Neural cell (in vitro differentiated cells): ENCODE measurements around the gene THUMPD1. TPM values are rescaled to one million over a fixed set of nuclear protein-coding genes. Genes with fewer than 3 reads are reported as not detected.
"Not testable (repeated sequence)": the region's sequence is repeated elsewhere in the genome, so short reads cannot be mapped to it uniquely, and the experiment has no call there.

Source experiments
- H2AFZ ChIP-seq: fragments of 200-600, 300-800 bp; sonication (generic), shearing (Covaris generic); 2 replicates; pipeline ENCODE4 v1.6.0; 2014; ENCODE audit warnings: low read depth, mild to moderate bottlenecking, antibody characterized with exemption, low read length, moderate library complexity
- H3F3A ChIP-seq: fragments of 200-600 bp; shearing (Covaris generic); 2 replicates; pipeline ENCODE4 v1.6.1; 2016; ENCODE audit warnings: mild to moderate bottlenecking, moderate library complexity, mixed read lengths, antibody characterized with exemption, low read length; ENCODE audit not compliant: insufficient read depth, poor library complexity, severe bottlenecking
- H3K27ac ChIP-seq: fragments of 200-600, 300-800 bp; sonication (generic), shearing (Covaris generic); 2 replicates; pipeline ENCODE4 v1.5.1; 2014; ENCODE audit warnings: mild to moderate bottlenecking, low read length, moderate library complexity
- H3K27me3 ChIP-seq: fragments of 300-800, 200-600 bp; sonication (generic), shearing (Covaris generic); 2 replicates; pipeline ENCODE4 v1.6.0; 2014; ENCODE audit warnings: mild to moderate bottlenecking, low read depth, low read length, moderate library complexity; ENCODE audit not compliant: insufficient read depth
- H3K36me3 ChIP-seq: fragments of 300-800, 200-600 bp; sonication (generic), shearing (Covaris generic); 2 replicates; pipeline ENCODE4 v1.5.1; 2014; ENCODE audit warnings: mild to moderate bottlenecking, antibody characterized with exemption, low read length, moderate library complexity; ENCODE audit not compliant: insufficient read depth
- H3K4me2 ChIP-seq: fragments of 300-800, 200-600 bp; sonication (generic), shearing (Covaris generic); 2 replicates; pipeline ENCODE4 v1.6.0; 2014; ENCODE audit warnings: mild to moderate bottlenecking, low read length
- H3K4me3 ChIP-seq: fragments of 300-800, 200-600 bp; sonication (generic), shearing (Covaris generic); 2 replicates; pipeline ENCODE4 v1.5.1; 2014; ENCODE audit warnings: mild to moderate bottlenecking, low read length, moderate library complexity
- H3K79me2 ChIP-seq: fragments of 200-600 bp; shearing (Covaris generic); replicated peaks from 2 replicates; pipeline ENCODE4 v1.6.0; 2014; ENCODE audit warnings: mild to moderate bottlenecking, low read length, moderate library complexity; ENCODE audit not compliant: insufficient read depth
- H3K9ac ChIP-seq: fragments of 300-800, 200-600 bp; sonication (generic), shearing (Covaris generic); 2 replicates; pipeline ENCODE4 v1.6.1; 2016; ENCODE audit warnings: mild to moderate bottlenecking, low read length, mixed read lengths
- H3K9me2 ChIP-seq: fragments of 200-600 bp; shearing (Covaris generic); 2 replicates; pipeline ENCODE4 v1.6.1; 2016; ENCODE audit warnings: mild to moderate bottlenecking, low read length, mixed read lengths; ENCODE audit not compliant: insufficient read depth
- H3K9me3 ChIP-seq: fragments of 200-600, 300-800 bp; sonication (generic), shearing (Covaris generic); 2 replicates; pipeline ENCODE4 v1.6.1; 2016; ENCODE audit warnings: mild to moderate bottlenecking, mixed run types, low read length, moderate library complexity, mixed read lengths
- H4K20me1 ChIP-seq: fragments of 200-600 bp; shearing (Covaris generic); 2 replicates; pipeline ENCODE4 v1.6.1; 2016; ENCODE audit warnings: mild to moderate bottlenecking, mixed run types; ENCODE audit not compliant: insufficient read depth
- EP300 ChIP-seq: fragments of 450-650 bp; conservative IDR thresholded peaks from 2 replicates; pipeline ENCODE4 v1.6.1; 2014; ENCODE audit warnings: antibody characterized with exemption, mild to moderate bottlenecking, moderate library complexity; ENCODE audit not compliant: poor library complexity, severe bottlenecking
- EZH2 ChIP-seq: fragments of 200-600, 300-800 bp; shearing (Covaris generic), sonication (generic); IDR thresholded peaks from 2 replicates; pipeline ENCODE4 v1.6.1; 2014; ENCODE audit warnings: antibody characterized with exemption, low read length, borderline replicate concordance, mild to moderate bottlenecking; ENCODE audit not compliant: insufficient read depth, poor library complexity, severe bottlenecking
- MXI1 ChIP-seq: fragments of 450-650 bp; conservative IDR thresholded peaks from 2 replicates; pipeline ENCODE4 v1.6.1; 2014; ENCODE audit warnings: antibody characterized with exemption, mild to moderate bottlenecking; ENCODE audit not compliant: poor library complexity, severe bottlenecking
- POLR2AphosphoS5 ChIP-seq: IDR thresholded peaks from 2 replicates; pipeline ENCODE4 v1.6.1; 2012
- RAD21 ChIP-seq: fragments of 450-650 bp; conservative IDR thresholded peaks from 2 replicates; pipeline ENCODE4 v1.6.1; 2014; ENCODE audit warnings: antibody characterized with exemption, mild to moderate bottlenecking, moderate library complexity
- SMC3 ChIP-seq: fragments of 450-650 bp; conservative IDR thresholded peaks from 2 replicates; pipeline ENCODE4 v1.6.1; 2014; ENCODE audit warnings: antibody characterized with exemption, mild to moderate bottlenecking, moderate library complexity; ENCODE audit not compliant: poor library complexity
- TAF1 ChIP-seq: IDR thresholded peaks from 2 replicates; pipeline ENCODE4 v1.6.1; 2012; ENCODE audit warnings: low read depth
- polyA plus RNA-seq: library from polyadenylated mRNA; depleted of rRNA; stranded (reverse); fragments of >200 nt; gene quantifications from 2 replicates; pipeline ENCODE4 v1.2.3, GENCODE V29; 2014
- TF ChIP-seq, protein P1 (sequence below): fragments of 450-650 bp; IDR thresholded peaks from 2 replicates; pipeline ENCODE4 v1.5.1; 2014; ENCODE audit warnings: antibody characterized with exemption, mild to moderate bottlenecking, moderate library complexity; ENCODE audit not compliant: poor library complexity, severe bottlenecking
- TF ChIP-seq, protein P2 (sequence below): IDR thresholded peaks from 2 replicates; pipeline ENCODE4 v1.6.1; 2012; ENCODE audit warnings: borderline replicate concordance

THUMPD1 gene
- polyA plus RNA-seq, 1 donor from 2014 or later: 57.1 TPM

DNA sequence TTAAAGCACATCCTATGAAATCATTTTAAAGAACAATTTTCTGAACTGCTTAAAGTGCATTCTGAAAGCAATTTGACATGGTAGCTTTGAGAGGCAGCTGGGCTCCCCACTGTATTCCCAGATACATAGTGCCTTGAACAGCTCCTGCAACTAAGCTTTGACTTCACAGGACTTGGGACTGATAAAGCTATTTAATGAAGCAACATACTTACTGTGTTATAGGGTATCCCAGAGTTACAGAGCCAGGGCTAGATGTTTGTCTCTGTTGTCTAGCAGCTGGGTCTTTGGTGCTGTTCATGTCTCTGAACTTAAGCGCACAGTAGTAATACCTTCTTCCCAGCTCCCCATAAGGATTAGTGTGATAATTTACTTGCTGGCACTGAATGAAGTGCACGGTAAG lies 45.0 kb downstream of the THUMPD1 start:
- TF ChIP-seq EZH2 (no peak), RAD21 (no peak), TAF1 (no peak), POLR2AphosphoS5 (no peak), EP300 (no peak), SMC3 (no peak), MXI1 (no peak)
- TF ChIP-seq, protein P1, sequence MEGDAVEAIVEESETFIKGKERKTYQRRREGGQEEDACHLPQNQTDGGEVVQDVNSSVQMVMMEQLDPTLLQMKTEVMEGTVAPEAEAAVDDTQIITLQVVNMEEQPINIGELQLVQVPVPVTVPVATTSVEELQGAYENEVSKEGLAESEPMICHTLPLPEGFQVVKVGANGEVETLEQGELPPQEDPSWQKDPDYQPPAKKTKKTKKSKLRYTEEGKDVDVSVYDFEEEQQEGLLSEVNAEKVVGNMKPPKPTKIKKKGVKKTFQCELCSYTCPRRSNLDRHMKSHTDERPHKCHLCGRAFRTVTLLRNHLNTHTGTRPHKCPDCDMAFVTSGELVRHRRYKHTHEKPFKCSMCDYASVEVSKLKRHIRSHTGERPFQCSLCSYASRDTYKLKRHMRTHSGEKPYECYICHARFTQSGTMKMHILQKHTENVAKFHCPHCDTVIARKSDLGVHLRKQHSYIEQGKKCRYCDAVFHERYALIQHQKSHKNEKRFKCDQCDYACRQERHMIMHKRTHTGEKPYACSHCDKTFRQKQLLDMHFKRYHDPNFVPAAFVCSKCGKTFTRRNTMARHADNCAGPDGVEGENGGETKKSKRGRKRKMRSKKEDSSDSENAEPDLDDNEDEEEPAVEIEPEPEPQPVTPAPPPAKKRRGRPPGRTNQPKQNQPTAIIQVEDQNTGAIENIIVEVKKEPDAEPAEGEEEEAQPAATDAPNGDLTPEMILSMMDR: no peak
- TF ChIP-seq, protein P2, sequence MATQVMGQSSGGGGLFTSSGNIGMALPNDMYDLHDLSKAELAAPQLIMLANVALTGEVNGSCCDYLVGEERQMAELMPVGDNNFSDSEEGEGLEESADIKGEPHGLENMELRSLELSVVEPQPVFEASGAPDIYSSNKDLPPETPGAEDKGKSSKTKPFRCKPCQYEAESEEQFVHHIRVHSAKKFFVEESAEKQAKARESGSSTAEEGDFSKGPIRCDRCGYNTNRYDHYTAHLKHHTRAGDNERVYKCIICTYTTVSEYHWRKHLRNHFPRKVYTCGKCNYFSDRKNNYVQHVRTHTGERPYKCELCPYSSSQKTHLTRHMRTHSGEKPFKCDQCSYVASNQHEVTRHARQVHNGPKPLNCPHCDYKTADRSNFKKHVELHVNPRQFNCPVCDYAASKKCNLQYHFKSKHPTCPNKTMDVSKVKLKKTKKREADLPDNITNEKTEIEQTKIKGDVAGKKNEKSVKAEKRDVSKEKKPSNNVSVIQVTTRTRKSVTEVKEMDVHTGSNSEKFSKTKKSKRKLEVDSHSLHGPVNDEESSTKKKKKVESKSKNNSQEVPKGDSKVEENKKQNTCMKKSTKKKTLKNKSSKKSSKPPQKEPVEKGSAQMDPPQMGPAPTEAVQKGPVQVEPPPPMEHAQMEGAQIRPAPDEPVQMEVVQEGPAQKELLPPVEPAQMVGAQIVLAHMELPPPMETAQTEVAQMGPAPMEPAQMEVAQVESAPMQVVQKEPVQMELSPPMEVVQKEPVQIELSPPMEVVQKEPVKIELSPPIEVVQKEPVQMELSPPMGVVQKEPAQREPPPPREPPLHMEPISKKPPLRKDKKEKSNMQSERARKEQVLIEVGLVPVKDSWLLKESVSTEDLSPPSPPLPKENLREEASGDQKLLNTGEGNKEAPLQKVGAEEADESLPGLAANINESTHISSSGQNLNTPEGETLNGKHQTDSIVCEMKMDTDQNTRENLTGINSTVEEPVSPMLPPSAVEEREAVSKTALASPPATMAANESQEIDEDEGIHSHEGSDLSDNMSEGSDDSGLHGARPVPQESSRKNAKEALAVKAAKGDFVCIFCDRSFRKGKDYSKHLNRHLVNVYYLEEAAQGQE: no peak
- no peak overlapping the region for H3K4me3 ChIP-seq

DNA sequence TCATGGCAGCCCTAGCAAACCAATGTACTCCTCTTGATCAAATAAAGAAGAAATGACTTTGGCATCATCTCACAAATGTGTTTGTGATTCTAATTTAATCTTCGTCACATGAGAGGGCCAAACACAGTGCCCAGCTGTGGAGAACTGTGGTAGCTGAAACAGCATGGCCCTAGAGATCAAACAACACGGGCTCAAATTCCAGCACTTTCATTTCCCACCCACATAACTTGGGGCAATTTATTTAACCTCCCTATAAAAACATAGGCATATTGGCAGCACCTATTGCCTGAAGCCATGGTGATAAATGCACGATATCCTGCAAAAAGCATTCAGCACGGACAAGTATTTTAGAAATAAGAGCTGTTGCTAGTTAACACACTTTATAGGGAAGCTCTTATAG lies 46.6 kb downstream of the THUMPD1 start:
- Histone ChIP-seq H3K36me3 (no peaks in the 10 kb centered on the region), H3F3A (no peaks in the 10 kb centered on the region), H2AFZ (no peak overlapping the region), H3K4me2 (no peak overlapping the region), H4K20me1 (no peaks in the 10 kb centered on the region), H3K4me3 (no peak overlapping the region), H3K9me2 (no peaks in the 10 kb centered on the region), H3K27ac (no peak overlapping the region), H3K9ac (no peak overlapping the region), H3K27me3 (no peaks in the 10 kb centered on the region), H3K9me3 (no peaks in the 10 kb centered on the region), H3K79me2 (no peaks in the 10 kb centered on the region)
- TF ChIP-seq RAD21 (no peak), POLR2AphosphoS5 (no peak), MXI1 (no peak), TAF1 (no peak), EZH2 (no peak), SMC3 (no peak), EP300 (no peak)
- TF ChIP-seq, protein P2: no peak
- TF ChIP-seq, protein P1: no peak

More for the DNA sequence above, 45.0 kb downstream of the THUMPD1 start:
- Histone ChIP-seq H3K36me3 (no peaks in the 10 kb centered on the region), H3K9me3 (no peaks in the 10 kb centered on the region), H3K27me3 (no peaks in the 10 kb centered on the region), H3K27ac (no peak overlapping the region), H3K79me2 (no peaks in the 10 kb centered on the region), H3F3A (no peaks in the 10 kb centered on the region), H3K4me2 (no peak overlapping the region), H3K9ac (no peak overlapping the region), H2AFZ (no peak overlapping the region), H3K9me2 (no peaks in the 10 kb centered on the region), H4K20me1 (no peaks in the 10 kb centered on the region)

DNA sequence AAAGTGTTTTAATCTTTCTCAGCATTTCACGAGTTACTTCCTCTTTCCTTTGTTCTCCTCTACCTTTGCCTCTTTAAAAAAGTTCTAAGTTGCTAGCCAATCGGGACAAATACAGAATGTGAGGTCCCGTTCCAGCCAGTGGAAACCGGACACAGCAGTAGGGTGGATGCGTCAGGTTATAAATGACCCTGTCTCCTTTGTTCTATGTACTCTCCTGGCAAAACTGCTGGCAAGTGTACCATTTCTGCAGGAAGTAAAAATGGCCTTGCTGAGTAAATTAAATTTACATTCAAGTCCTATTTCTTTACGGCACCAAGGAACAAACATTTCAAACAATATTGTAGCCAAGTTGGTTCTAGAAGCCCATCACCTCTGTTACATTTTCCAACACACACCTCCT lies 47.5 kb downstream of the THUMPD1 start:
- not testable (repeated sequence) for H3K9ac ChIP-seq, H3K9me3 ChIP-seq, H3K4me3 ChIP-seq, H3K79me2 ChIP-seq, H3K27me3 ChIP-seq, H3K27ac ChIP-seq, H3K9me2 ChIP-seq, H2AFZ ChIP-seq, H4K20me1 ChIP-seq, H3K36me3 ChIP-seq, H3F3A ChIP-seq, H3K4me2 ChIP-seq
